ENCODE results near the gene ADARB2.
A peak's percentile ranks its signal among the peaks of the same experiment; 100 is the strongest.

ADARB2 gene

DNA sequence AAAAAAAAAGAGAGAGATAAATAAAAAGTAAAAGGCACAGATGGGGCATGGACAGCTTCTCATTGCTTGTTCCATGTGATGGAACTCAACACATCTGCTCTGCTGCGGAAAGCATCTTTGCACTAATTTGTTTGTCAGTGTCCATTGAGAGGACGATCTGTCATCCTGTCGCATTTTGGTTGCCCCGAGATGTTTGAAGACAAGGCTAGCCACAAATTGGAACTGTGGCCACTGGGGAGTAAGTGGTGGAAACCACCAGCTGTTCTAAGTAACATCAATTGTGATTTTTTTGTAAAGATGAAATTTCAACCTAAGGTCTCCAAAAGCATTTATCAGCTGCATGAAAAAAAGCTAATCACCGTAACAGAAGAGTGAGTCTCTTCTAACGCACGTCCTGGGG, 312.7 kb downstream of the ADARB2 start:
- no peak for TF ChIP-seq TEAD4 (IDR thresholded peaks at IDR 0.05)
- TF ChIP-seq EP300 (IDR thresholded peaks at IDR 0.05; ENCODE audit: borderline replicate concordance): no peak
- no peak for TF ChIP-seq TCF12 (IDR thresholded peaks at IDR 0.05; ENCODE audit: low read depth)
- TF ChIP-seq TAF1 (IDR thresholded peaks at IDR 0.05; ENCODE audit: low read depth): no peak

- TF ChIP-seq ZBTB7A (IDR thresholded peaks at IDR 0.05; ENCODE audit: low read depth) (no peak), TCF12 (IDR thresholded peaks at IDR 0.05; ENCODE audit: low read depth) (no peak), EGR1 (IDR thresholded peaks at IDR 0.05) (no peak), TAF1 (IDR thresholded peaks at IDR 0.05; ENCODE audit: low read depth) (no peak), FOXM1 (IDR thresholded peaks at IDR 0.05; ENCODE audit: borderline replicate concordance, low read depth) (no peak), CEBPB (IDR thresholded peaks at IDR 0.05) (no peak), EP300 (IDR thresholded peaks at IDR 0.05; ENCODE audit: borderline replicate concordance) (no peak), YY1 (IDR thresholded peaks at IDR 0.05; ENCODE audit: low read depth) (no peak), MAX (IDR thresholded peaks at IDR 0.05) (no peak), TEAD4 (IDR thresholded peaks at IDR 0.05) (no peak), RAD21 (IDR thresholded peaks at IDR 0.05; ENCODE audit: low read depth) (no peak), CREB1 (IDR thresholded peaks at IDR 0.05; ENCODE audit: low read depth) (no peak), USF1 (IDR thresholded peaks at IDR 0.05) (no peak), NFIC (IDR thresholded peaks at IDR 0.05) (no peak)
- TF ChIP-seq, protein P1, sequence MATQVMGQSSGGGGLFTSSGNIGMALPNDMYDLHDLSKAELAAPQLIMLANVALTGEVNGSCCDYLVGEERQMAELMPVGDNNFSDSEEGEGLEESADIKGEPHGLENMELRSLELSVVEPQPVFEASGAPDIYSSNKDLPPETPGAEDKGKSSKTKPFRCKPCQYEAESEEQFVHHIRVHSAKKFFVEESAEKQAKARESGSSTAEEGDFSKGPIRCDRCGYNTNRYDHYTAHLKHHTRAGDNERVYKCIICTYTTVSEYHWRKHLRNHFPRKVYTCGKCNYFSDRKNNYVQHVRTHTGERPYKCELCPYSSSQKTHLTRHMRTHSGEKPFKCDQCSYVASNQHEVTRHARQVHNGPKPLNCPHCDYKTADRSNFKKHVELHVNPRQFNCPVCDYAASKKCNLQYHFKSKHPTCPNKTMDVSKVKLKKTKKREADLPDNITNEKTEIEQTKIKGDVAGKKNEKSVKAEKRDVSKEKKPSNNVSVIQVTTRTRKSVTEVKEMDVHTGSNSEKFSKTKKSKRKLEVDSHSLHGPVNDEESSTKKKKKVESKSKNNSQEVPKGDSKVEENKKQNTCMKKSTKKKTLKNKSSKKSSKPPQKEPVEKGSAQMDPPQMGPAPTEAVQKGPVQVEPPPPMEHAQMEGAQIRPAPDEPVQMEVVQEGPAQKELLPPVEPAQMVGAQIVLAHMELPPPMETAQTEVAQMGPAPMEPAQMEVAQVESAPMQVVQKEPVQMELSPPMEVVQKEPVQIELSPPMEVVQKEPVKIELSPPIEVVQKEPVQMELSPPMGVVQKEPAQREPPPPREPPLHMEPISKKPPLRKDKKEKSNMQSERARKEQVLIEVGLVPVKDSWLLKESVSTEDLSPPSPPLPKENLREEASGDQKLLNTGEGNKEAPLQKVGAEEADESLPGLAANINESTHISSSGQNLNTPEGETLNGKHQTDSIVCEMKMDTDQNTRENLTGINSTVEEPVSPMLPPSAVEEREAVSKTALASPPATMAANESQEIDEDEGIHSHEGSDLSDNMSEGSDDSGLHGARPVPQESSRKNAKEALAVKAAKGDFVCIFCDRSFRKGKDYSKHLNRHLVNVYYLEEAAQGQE (IDR thresholded peaks at IDR 0.05; ENCODE audit: low read depth): no peak
These were observed 313.6 kb downstream of the ADARB2 start for GRCh38 chr10:1423676-1424253.

DNA sequence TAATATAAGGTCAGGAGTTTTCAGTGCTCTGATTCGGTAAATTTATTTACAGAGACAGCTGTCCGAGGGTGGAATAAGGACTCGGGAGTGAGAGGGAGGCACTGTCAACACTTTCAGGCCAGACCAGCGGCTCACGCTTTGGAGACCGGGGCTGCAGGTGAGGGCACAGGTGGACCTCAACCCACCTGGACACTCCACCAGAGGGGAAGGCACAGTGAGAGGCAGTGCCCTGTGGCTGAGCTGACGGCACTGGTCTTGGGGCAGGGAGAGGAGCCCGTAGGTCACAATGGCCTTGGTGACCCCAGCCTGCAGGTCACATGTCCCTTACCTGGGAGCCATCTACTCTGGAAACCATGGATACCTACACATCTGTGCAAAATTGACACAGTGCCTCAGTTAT, 315.1 kb downstream of the ADARB2 start:
- no peak for TF ChIP-seq RAD21 (IDR thresholded peaks at IDR 0.05; ENCODE audit: low read depth)
- TF ChIP-seq CREB1 (IDR thresholded peaks at IDR 0.05; ENCODE audit: low read depth): no peak
- no peak for TF ChIP-seq NFIC (IDR thresholded peaks at IDR 0.05)
- TF ChIP-seq TCF12 (IDR thresholded peaks at IDR 0.05; ENCODE audit: low read depth): no peak
- no peak for TF ChIP-seq TAF1 (IDR thresholded peaks at IDR 0.05; ENCODE audit: low read depth)
- TF ChIP-seq ZBTB7A (IDR thresholded peaks at IDR 0.05; ENCODE audit: low read depth): no peak
- TF ChIP-seq, protein P1 (IDR thresholded peaks at IDR 0.05; ENCODE audit: low read depth): no peak
- no peak for TF ChIP-seq FOXM1 (IDR thresholded peaks at IDR 0.05; ENCODE audit: borderline replicate concordance, low read depth)
- no peak for TF ChIP-seq CEBPB (IDR thresholded peaks at IDR 0.05)
- no peak for TF ChIP-seq MAX (IDR thresholded peaks at IDR 0.05)

- TF ChIP-seq, protein P1 (IDR thresholded peaks at IDR 0.05; ENCODE audit: low read depth): no peak
- TF ChIP-seq RAD21 (IDR thresholded peaks at IDR 0.05; ENCODE audit: low read depth): peak; percentile 66
These were observed 316.5 kb downstream of the ADARB2 start for GRCh38 chr10:1420661-1421362.

Data from Ishikawa (cell line).